ENCODE results near the gene SEMA6B. TPM values are rescaled to one million over a fixed set of nuclear protein-coding genes. Genes with fewer than 3 reads are reported as not detected.

The SEMA6B gene
- total and polyA plus RNA-seq, 11 donors: 6.0 to 29.7 (median 10.1) TPM

DNA sequence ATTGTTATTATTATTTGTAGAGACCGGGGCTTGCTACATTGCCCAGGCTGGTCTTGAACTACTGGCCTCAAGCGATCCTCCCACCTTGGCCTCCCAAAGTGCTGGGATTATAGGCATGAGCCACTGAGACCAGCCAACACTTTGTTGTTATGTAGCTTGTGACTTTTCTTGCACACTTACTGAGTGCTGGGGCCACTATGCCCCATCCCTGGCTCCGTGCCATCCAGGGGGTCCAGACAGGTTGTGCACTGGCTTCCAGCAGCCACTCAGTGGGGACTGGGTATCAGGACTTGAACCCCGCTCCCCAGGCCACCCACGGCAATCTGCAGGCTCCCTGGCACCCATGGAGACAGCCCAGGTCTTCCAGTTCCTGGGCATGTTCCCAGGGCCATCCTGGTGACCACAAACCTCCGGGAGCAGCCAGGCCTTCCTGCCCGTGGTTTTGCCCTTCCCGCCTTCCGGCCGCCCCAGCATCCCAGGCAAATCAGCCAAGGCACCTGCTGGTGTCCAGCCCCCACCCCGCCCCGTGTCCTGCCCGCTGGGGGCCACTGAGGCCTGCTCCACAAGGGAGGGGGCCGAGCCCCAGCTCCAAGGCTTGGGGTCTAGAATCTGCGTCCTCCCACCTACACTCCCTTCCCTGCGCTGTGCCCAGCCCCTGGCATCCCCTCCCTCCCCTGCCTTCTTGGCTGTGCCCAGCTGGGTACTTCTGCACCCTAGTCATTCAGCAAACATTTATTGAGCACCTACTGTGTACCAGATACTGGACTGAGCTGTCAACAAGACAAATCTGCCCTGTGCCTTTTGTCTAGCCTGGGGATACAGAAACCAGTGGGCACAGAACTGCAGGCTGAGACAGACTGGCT lies 23.7 kb upstream of the SEMA6B start:
- DNase-seq (no peak), ATAC-seq (no peak)
- no peaks in the 10 kb centered on the region for H3K9me3 ChIP-seq
- no peak overlapping the region for H3K27ac ChIP-seq
- peaks cover 3 to 32% (median 12%) of the 10 kb centered on the region in 12 donors for H3K4me1 ChIP-seq
- intact Hi-C loops (cut with DNase I): no loop called here
- peaks cover 20 to 72% (median 32%) of the 10 kb centered on the region in 9 donors for H3K27me3 ChIP-seq
- H3K36me3 ChIP-seq: no peaks in the 10 kb centered on the region
- WGBS, 4 donors: 64 to 78% (median 70%) methylated on average over 14 to 16 of the region's 16 CpGs
- TF ChIP-seq POLR2A (IDR thresholded peaks at IDR 0.05) (no peak), CTCF (IDR thresholded peaks at IDR 0.05) (no peak)
- H3K4me3 ChIP-seq: no peak overlapping the region

GRCh38 chr19:4581666-4582553 lies 22.4 kb upstream of the SEMA6B start:
- ATAC-seq: no peak
- Histone ChIP-seq H3K4me1 (peaks cover 3 to 32% (median 12%) of the 10 kb centered on the region in 12 donors), H3K4me3 (peak overlapping the region in 6 of 12 donors; percentile 22 to 55 (median 50)), H3K36me3 (no peaks in the 10 kb centered on the region), H3K27ac (no peak overlapping the region), H3K9me3 (no peaks in the 10 kb centered on the region), H3K27me3 (peaks cover 20 to 78% (median 32%) of the 10 kb centered on the region in 9 donors)
- intact Hi-C loops (cut with DNase I): no loop called here
- DNase-seq: peak in 1 of 5 donors; percentile 31
- WGBS, 4 donors: 13 to 42% (median 23%) methylated on average over 18 to 57 of the region's 57 CpGs
- TF ChIP-seq POLR2A (IDR thresholded peaks at IDR 0.05): no peak
- no peak for TF ChIP-seq CTCF (IDR thresholded peaks at IDR 0.05)

DNA sequence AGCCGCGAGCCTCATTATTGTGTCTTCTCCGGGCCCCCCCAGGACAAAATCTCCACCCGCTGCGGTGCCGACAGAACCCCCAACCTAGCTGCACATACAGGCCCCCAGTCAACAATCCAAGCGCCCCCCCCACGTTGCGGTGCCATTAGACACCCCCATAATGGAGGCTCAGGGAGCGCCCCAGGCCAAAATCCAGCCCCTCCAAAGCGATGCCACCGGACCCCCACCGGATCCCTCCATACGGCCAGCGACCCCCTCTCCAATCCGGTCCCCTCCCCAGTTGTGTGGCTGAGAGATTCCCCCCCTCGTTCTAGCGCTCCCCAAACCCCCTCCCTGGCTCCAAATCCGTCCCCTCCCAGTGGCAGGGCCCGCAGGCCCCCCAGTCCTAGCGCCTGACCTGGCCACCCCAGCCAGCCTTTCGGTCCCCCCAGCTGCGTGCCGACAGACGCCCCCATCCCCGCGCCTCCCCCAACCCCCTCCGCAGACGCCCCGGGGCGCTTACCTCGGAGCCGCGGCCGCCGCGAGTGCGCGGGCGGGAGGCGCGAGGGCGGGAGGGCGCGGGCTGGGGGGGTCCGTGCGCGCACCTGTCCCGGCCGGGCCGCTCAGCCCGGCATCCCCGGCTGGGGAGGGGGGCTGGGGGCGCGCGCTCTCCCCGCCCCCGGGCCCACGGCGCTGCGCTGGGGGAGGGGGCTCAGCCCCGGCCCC lies 21.6 kb upstream of the SEMA6B start:
- H3K27me3 ChIP-seq: peaks cover 20 to 75% (median 32%) of the 10 kb centered on the region in 9 donors
- TF ChIP-seq CTCF (IDR thresholded peaks at IDR 0.05): no peak
- no peak for TF ChIP-seq POLR2A (IDR thresholded peaks at IDR 0.05)
- H3K9me3 ChIP-seq: no peaks in the 10 kb centered on the region
- H3K27ac ChIP-seq: peak overlapping the region in 1 of 12 donors; percentile 52
- no peaks in the 10 kb centered on the region for H3K36me3 ChIP-seq
- DNase-seq (no peak), ATAC-seq (no peak)
- H3K4me1 ChIP-seq: peaks cover 3 to 32% (median 12%) of the 10 kb centered on the region in 12 donors
- intact Hi-C loops (cut with DNase I): no loop called here
- peak overlapping the region in 11 of 12 donors; percentile 22 to 55 (median 47) for H3K4me3 ChIP-seq
- 0 to 1% (median 1%) methylated on average over 11 to 62 of the region's 62 CpGs for WGBS, 4 donors

Measured in heart left ventricle (tissue), 16 donors.